Endothelial cell of umbilical vein (primary cell): Measurements from ENCODE around the gene CNKSR1. TPM values are rescaled to one million over a fixed set of nuclear protein-coding genes. Genes with fewer than 3 reads are reported as not detected.

Experiments used
- BruUV-seq: library from RNA; stranded (reverse); fragments of 400-500 nt; replicated peaks from 2 replicates; lab custom pipeline; 2021; lab: Mats Ljungman, UMichigan
- CTCF ChIA-PET: fragments of 300-600, 350-600 bp; sonication (Branson Sonifier 250); formaldehyde crosslinking; loops from one replicate; lab custom pipeline; 2021; ENCODE audit warnings: antibody characterized with exemption, inconsistent platforms; lab: Charles Lee
- POLR2A ChIA-PET: fragments of 300-600, 350-600 bp; sonication (Branson Sonifier 250); formaldehyde crosslinking; loops from one replicate; lab custom pipeline; 2021; ENCODE audit warnings: antibody characterized with exemption, inconsistent platforms; lab: Charles Lee
- DNase-seq: peaks from one replicate; pipeline ENCODE4 v3.0.0-alpha.2; 2011; ENCODE audit warnings: low read depth, low spot score
- FAIRE-seq: peaks from 2 replicates; lab custom pipeline; 2011; peaks lifted over from hg19 to GRCh38; lab: Jason Lieb, UNC
- H2AFZ ChIP-seq: 2 replicates; pipeline ENCODE4 v1.6.0; 2012; ENCODE audit warnings: low read depth, low read length, control low read depth, inconsistent platforms
- H3K27ac ChIP-seq: 2 replicates; pipeline ENCODE4 v1.5.1; 2011; ENCODE audit warnings: low read depth, mild to moderate bottlenecking, control low read depth, low read length, moderate library complexity; ENCODE audit not compliant: insufficient read depth
- H3K27me3 ChIP-seq, 2 experiments: 2 replicates each; pipeline versions ENCODE4 v1.6.0 to v1.6.1; 2011; ENCODE audit warnings: low read length in 2 of 2, mixed read lengths in 1 of 2; ENCODE audit not compliant: control insufficient read depth in 2 of 2, insufficient read depth in 2 of 2
- H3K36me3 ChIP-seq, 2 experiments: 2 replicates in 1 of 2; 3 replicates in 1 of 2; pipeline ENCODE4 v1.5.1; 2011; ENCODE audit warnings: low read length in 2 of 2, mild to moderate bottlenecking in 1 of 2, moderate library complexity in 1 of 2; ENCODE audit not compliant: control insufficient read depth in 2 of 2, insufficient read depth in 2 of 2; ENCODE audit errors: extremely low read depth in 1 of 2
- H3K4me1 ChIP-seq: 3 replicates; pipeline ENCODE4 v1.5.1; 2011; ENCODE audit warnings: mild to moderate bottlenecking, low read length; ENCODE audit not compliant: control insufficient read depth, insufficient read depth; ENCODE audit errors: extremely low read depth
- H3K4me2 ChIP-seq: 2 replicates; pipeline ENCODE4 v1.6.1; 2011; ENCODE audit warnings: low read length, control low read depth, mixed read lengths; ENCODE audit not compliant: insufficient read depth
- H3K4me3 ChIP-seq, 3 experiments: fragments of 200-600 bp in 1 of 3; sonication (generic), shearing (Covaris generic) in 1 of 3; replicated peaks in 1 of 3; 2 replicates each; pipeline ENCODE4 v1.5.1; 2011 to 2016; ENCODE audit warnings: control low read depth in 3 of 3, low read length in 3 of 3, mild to moderate bottlenecking in 2 of 3, inconsistent platforms in 1 of 3, low read depth in 1 of 3, moderate library complexity in 1 of 3; ENCODE audit not compliant: insufficient read depth in 1 of 3
- H3K79me2 ChIP-seq: 2 replicates; pipeline ENCODE4 v1.6.0; 2012; ENCODE audit warnings: low read length, inconsistent platforms; ENCODE audit not compliant: control insufficient read depth, insufficient read depth
- H3K9ac ChIP-seq: replicated peaks from 2 replicates; pipeline ENCODE3; 2011; ENCODE audit warnings: low read length, control low read depth; ENCODE audit not compliant: insufficient read depth; ENCODE audit errors: extremely low read depth
- H3K9me1 ChIP-seq: replicated peaks from 3 replicates; pipeline ENCODE4 v1.6.0; 2011; ENCODE audit warnings: mild to moderate bottlenecking, low read length; ENCODE audit not compliant: control insufficient read depth, insufficient read depth; ENCODE audit errors: extremely low read depth
- H3K9me3 ChIP-seq: replicated peaks from 2 replicates; pipeline ENCODE4 v1.5.1; 2012; ENCODE audit warnings: low read length, inconsistent platforms; ENCODE audit not compliant: control insufficient read depth, insufficient read depth
- H4K20me1 ChIP-seq: replicated peaks from 2 replicates; pipeline ENCODE3; 2011; ENCODE audit warnings: mild to moderate bottlenecking, low read length; ENCODE audit not compliant: control insufficient read depth, insufficient read depth; ENCODE audit errors: extremely low read depth
- EZH2 ChIP-seq: IDR thresholded peaks from 2 replicates; pipeline ENCODE4 v1.6.1; 2012; ENCODE audit warnings: borderline replicate concordance, low read depth, mild to moderate bottlenecking, moderate library complexity, low read length, inconsistent platforms; ENCODE audit not compliant: severe bottlenecking
- FOS ChIP-seq: IDR thresholded peaks from 2 replicates; pipeline ENCODE4 v1.6.1; 2011; ENCODE audit warnings: mild to moderate bottlenecking, low read length, moderate library complexity, borderline replicate concordance; ENCODE audit not compliant: insufficient read depth
- GATA2 ChIP-seq: IDR thresholded peaks from 2 replicates; pipeline ENCODE4 v1.7.0; 2011; ENCODE audit warnings: low read depth, mild to moderate bottlenecking, moderate library complexity, mixed read lengths, low read length; ENCODE audit not compliant: insufficient read length, insufficient read depth
- JUN ChIP-seq: IDR thresholded peaks from 2 replicates; pipeline ENCODE4 v1.6.1; 2011; ENCODE audit warnings: borderline replicate concordance, low read depth; ENCODE audit not compliant: insufficient read length, insufficient read depth
- MYC ChIP-seq: IDR thresholded peaks from one replicate; pipeline ENCODE4 v1.6.1; 2011; ENCODE audit warnings: mild to moderate bottlenecking, low read depth, low read length
- POLR2A ChIP-seq: IDR thresholded peaks from 2 replicates; pipeline ENCODE4 v1.6.1; 2012; ENCODE audit warnings: low read depth, mild to moderate bottlenecking, control low read depth, low read length
- POLR2AphosphoS5 ChIP-seq: IDR thresholded peaks from 2 replicates; pipeline ENCODE4 v1.6.1; 2012; ENCODE audit warnings: low read depth, mild to moderate bottlenecking, control low read depth, low read length, moderate library complexity; ENCODE audit not compliant: insufficient read depth
- dilution Hi-C: fragments of 300-500 bp; cut with MboI; formaldehyde crosslinking; loops from one replicate; pipeline ENCODE4 v1.15.0; 2019; ENCODE audit warnings: low sequenced_read_pairs; ENCODE audit not compliant: extremely low pct_ligation_motif_present
- intact Hi-C: fragments of 100-400 bp; cut with micrococcal nuclease; formaldehyde crosslinking; loops from one replicate; pipeline ENCODE4 v1.10.0; 2022
- polyA plus RNA-seq, 4 experiments: library from polyadenylated mRNA; depleted of rRNA in 3 of 4; stranded (reverse) in 3 of 4; unstranded in 1 of 4; fragments of >200 nt; gene quantifications; 2 replicates each; pipeline versions ENCODE4 v1.2.1 to v1.2.3, GENCODE V29; 2011 to 2012; ENCODE audit warnings: missing spikeins in 1 of 4
- total RNA-seq: library from RNA; stranded (reverse); gene quantifications from 2 replicates; pipeline ENCODE4 v1.2.3, GENCODE V29; 2021
- TF ChIP-seq, protein P1 (sequence below), 2 donors: IDR thresholded peaks; 1 replicate in 1 of 2; 2 replicates in 1 of 2; pipeline ENCODE4 v1.5.1; 2011; ENCODE audit warnings: low read length in 2 of 2, mild to moderate bottlenecking in 2 of 2, moderate library complexity in 2 of 2, control low read depth in 1 of 2, inconsistent platforms in 1 of 2, low read depth in 1 of 2; ENCODE audit not compliant: insufficient read depth in 1 of 2; ENCODE audit errors: extremely low read depth in 1 of 2
- TF ChIP-seq, protein P2 (sequence below): IDR thresholded peaks from 2 replicates; pipeline ENCODE4 v1.6.1; 2011; ENCODE audit not compliant: insufficient read depth, insufficient read length

The CNKSR1 gene
- total and polyA plus RNA-seq, 2 donors (not counting 3 experiments of a cell fraction or from before 2014, with no cell fraction given): 0.22 TPM; not detected in 1

DNA sequence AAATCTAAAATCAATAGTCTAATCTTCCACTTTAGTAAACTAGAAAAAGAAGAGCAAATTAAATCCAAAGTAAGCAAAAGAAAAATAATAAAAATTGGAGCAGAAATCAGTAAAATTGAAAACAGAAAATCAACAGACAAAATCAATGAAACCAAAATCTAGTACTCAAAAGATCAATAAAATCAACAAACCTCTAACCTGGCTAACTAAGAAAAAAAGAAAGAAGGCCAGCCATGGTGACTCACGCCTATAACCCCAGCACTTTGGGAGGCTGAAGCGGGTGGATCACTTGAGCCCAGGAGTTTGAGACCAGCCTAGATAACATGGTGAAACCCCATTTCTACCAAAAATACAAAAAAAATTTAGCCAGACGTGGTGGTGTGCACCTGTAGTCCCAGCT is 42.8 kb upstream of the CNKSR1 start:
- Histone ChIP-seq H2AFZ (no peak overlapping the region), H3K79me2 (no peaks in the 10 kb centered on the region), H4K20me1 (no peaks in the 10 kb centered on the region), H3K27me3 (no peaks in the 10 kb centered on the region), H3K36me3 (no peaks in the 10 kb centered on the region), H3K27ac (no peak overlapping the region), H3K4me1 (no peaks in the 10 kb centered on the region), H3K9me1 (no peaks in the 10 kb centered on the region), H3K9me3 (no peaks in the 10 kb centered on the region), H3K4me3 (no peak overlapping the region), H3K9ac (no peak overlapping the region), H3K4me2 (no peak overlapping the region)
- no TSS peak for BruUV-seq
- CTCF ChIA-PET: no interaction called here
- no peak for DNase-seq
- POLR2A ChIA-PET: no interaction called here
- no peak for FAIRE-seq
- TF ChIP-seq JUN (no peak), EZH2 (no peak), POLR2AphosphoS5 (no peak), GATA2 (no peak), POLR2A (no peak)
- dilution Hi-C loops (no loop called here), intact Hi-C loops (no loop called here)

DNA sequence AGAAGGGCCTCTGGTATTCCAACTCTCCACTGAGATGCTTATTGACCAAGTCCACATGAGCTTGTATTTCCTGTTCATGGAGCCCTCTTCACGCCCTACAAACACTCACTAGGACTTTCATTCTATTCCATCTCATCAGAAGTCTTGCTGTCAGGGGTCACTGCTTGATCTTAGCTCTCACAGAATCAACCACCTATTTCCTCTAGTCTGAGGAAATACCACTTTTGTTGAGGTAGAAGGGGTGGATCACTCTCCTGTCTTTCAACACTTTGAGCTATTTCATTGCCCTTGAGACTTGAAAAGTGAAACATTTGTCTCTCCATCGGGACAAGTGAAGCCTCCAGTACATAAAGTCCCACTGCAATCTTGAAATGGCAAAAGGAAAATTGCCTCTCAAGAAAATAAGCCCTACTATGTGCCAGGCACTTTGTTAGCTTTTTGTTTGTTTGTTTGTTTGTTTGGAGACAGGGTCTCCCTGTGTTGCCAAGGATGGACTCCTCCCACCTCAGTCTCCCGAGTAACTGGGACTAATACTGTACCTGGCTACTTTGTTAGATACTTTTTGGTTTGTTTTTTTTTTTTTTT is 38.2 kb upstream of the CNKSR1 start:
- Histone ChIP-seq H3K9me1 (no peaks in the 10 kb centered on the region), H4K20me1 (no peaks in the 10 kb centered on the region), H3K36me3 (no peaks in the 10 kb centered on the region), H3K4me1 (no peaks in the 10 kb centered on the region), H3K79me2 (no peaks in the 10 kb centered on the region), H3K9ac (no peak overlapping the region), H3K27me3 (no peaks in the 10 kb centered on the region), H3K4me3 (no peak overlapping the region), H2AFZ (no peak overlapping the region), H3K9me3 (no peaks in the 10 kb centered on the region), H3K4me2 (no peak overlapping the region), H3K27ac (no peak overlapping the region)
- no peak for TF ChIP-seq POLR2AphosphoS5
- TF ChIP-seq, protein P1, sequence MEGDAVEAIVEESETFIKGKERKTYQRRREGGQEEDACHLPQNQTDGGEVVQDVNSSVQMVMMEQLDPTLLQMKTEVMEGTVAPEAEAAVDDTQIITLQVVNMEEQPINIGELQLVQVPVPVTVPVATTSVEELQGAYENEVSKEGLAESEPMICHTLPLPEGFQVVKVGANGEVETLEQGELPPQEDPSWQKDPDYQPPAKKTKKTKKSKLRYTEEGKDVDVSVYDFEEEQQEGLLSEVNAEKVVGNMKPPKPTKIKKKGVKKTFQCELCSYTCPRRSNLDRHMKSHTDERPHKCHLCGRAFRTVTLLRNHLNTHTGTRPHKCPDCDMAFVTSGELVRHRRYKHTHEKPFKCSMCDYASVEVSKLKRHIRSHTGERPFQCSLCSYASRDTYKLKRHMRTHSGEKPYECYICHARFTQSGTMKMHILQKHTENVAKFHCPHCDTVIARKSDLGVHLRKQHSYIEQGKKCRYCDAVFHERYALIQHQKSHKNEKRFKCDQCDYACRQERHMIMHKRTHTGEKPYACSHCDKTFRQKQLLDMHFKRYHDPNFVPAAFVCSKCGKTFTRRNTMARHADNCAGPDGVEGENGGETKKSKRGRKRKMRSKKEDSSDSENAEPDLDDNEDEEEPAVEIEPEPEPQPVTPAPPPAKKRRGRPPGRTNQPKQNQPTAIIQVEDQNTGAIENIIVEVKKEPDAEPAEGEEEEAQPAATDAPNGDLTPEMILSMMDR (IDR thresholded peaks at IDR 0.05; ENCODE audit: extremely low read depth in 1 of 2, insufficient read depth in 1 of 2, low read depth in 1 of 2, low read length in 2 of 2): no peak
- TF ChIP-seq, protein P2, sequence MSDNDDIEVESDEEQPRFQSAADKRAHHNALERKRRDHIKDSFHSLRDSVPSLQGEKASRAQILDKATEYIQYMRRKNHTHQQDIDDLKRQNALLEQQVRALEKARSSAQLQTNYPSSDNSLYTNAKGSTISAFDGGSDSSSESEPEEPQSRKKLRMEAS: no peak
- TF ChIP-seq EZH2: no peak
- TF ChIP-seq JUN: no peak
- no peak for TF ChIP-seq MYC
- TF ChIP-seq FOS: no peak
- no peak for TF ChIP-seq GATA2
- TF ChIP-seq POLR2A: no peak
- dilution Hi-C loops: no loop called here
- DNase-seq: no peak
- intact Hi-C loops: no loop called here
- no peak for FAIRE-seq
- ChIA-PET POLR2A (interaction anchor here (0.7 to 1.2 kb wide), 2 partner anchors 28 to 230 kb away, joined by 3 to 6 read pairs; partner anchors contain the start of gene PDIK1L), CTCF (interaction anchor here (0.7 to 2.3 kb wide), 8 partner anchors 8 to 103 kb away, joined by 3 to 29 read pairs (median 4); partner anchors contain the start of gene ZNF593)
- no TSS peak for BruUV-seq
